T-helper 2 cell treated with Interferon-gamma antibody and Interleukin-4, amounts not matched to agents 5 μg/mL and 100 μg/mL, for 36 hours (primary cell): Measurements from ENCODE around the gene PDZRN3.

ENCODE experiments used
- DNase-seq: peaks from one replicate; pipeline ENCODE4 v3.0.0; 2021; ENCODE audit warnings: low spot score
- H3K27ac Mint-ChIP-seq: one replicate; pipeline ENCODE4 v1.8.0; 2021; ENCODE audit warnings: mild to moderate bottlenecking, mixed read lengths
- H3K27me3 Mint-ChIP-seq: one replicate; pipeline ENCODE4 v1.8.0; 2021; ENCODE audit warnings: low read depth, mixed read lengths
- H3K36me3 Mint-ChIP-seq: one replicate; pipeline ENCODE4 v1.8.0; 2021; ENCODE audit warnings: low read depth, mixed read lengths
- H3K4me1 Mint-ChIP-seq: one replicate; pipeline ENCODE4 v1.8.0; 2021; ENCODE audit warnings: low read depth, mixed read lengths
- H3K4me3 Mint-ChIP-seq: one replicate; pipeline ENCODE4 v1.8.0; 2022; ENCODE audit warnings: mild to moderate bottlenecking, moderate library complexity, mixed read lengths
- H3K9me3 Mint-ChIP-seq: one replicate; pipeline ENCODE4 v1.8.0; 2021; ENCODE audit warnings: mixed read lengths

PDZRN3 gene

DNA sequence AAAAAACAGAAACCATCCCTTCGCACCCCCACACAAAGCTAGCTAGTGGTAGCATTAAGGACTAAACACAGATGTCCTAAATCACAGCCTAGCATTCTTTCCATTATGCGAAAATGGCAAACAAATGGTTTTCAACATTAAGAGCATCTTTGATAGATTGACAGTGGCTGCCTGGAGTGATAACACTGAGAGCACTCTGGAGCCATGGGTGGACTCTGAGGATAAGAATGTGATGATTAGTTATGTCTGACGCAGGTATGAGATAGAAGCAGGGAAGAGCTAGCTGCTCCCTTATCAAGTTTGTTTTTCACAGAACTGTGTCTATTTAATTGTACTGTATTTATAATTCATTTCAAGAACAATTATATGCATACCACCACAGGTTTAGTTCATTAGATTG is 142.9 kb downstream of the PDZRN3 start:
- H3K4me3 Mint-ChIP-seq, result no peak overlapping the region
- H3K4me1 Mint-ChIP-seq, result no peaks in the 10 kb centered on the region
- DNase-seq, result no peak
- H3K36me3 Mint-ChIP-seq, result no peaks in the 10 kb centered on the region
- H3K27me3 Mint-ChIP-seq, result peaks cover 26% of the 10 kb centered on the region
- no peak overlapping the region for H3K27ac Mint-ChIP-seq
- H3K9me3 Mint-ChIP-seq, result no peaks in the 10 kb centered on the region

DNA sequence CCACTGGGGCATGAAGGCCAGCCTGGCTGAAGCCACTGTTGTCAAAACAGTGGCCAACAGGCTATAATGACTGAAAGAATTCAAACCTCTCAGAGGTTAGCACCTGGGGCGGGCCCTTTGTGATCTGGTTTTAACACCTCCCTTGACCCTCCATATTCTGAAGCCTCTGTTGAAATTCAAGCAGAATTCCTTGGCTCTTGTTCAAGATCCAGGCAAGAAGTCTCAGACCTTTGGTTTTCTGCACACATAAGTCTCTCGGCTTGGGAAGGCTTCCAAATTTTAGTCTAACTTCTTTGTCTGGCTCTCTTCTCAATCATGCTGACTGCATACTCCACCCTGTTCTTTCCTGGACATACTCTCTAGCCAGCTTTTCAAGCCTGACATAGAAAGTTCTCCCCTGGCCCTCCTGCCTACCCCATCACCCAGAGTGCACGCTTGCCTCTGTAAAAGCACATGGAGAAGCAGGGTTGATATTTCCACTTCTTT is 144.5 kb downstream of the PDZRN3 start:
- no peak overlapping the region for H3K4me3 Mint-ChIP-seq
- no peaks in the 10 kb centered on the region for H3K36me3 Mint-ChIP-seq
- H3K4me1 Mint-ChIP-seq, result no peaks in the 10 kb centered on the region
- no peak overlapping the region for H3K27ac Mint-ChIP-seq
- H3K27me3 Mint-ChIP-seq, result peaks cover 22% of the 10 kb centered on the region
- DNase-seq, result no peak
- H3K9me3 Mint-ChIP-seq, result no peaks in the 10 kb centered on the region

DNA sequence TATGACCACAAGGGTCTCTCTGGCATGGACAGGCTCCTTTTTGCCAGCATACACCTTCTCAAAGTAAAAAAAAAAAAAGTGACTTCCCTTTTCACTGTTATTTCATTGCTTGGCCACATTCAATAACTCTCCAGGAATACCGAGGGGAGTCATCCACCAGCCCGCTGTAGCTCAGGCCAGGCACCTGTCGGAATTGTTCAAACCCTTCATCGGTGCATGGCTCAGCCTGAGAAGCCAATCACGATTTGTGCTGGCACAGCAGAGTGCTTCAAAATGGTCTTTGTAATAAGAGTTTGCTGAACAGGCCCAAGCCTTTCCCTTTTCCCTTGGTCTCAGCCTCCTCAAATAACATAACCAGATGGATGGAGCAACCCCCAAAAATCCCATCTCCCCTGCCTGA is 145.4 kb downstream of the PDZRN3 start:
- H3K36me3 Mint-ChIP-seq, result no peaks in the 10 kb centered on the region
- no peak overlapping the region for H3K4me3 Mint-ChIP-seq
- no peaks in the 10 kb centered on the region for H3K9me3 Mint-ChIP-seq
- no peak overlapping the region for H3K27ac Mint-ChIP-seq
- no peaks in the 10 kb centered on the region for H3K4me1 Mint-ChIP-seq
- DNase-seq, result no peak
- H3K27me3 Mint-ChIP-seq, result peaks cover 18% of the 10 kb centered on the region

DNA sequence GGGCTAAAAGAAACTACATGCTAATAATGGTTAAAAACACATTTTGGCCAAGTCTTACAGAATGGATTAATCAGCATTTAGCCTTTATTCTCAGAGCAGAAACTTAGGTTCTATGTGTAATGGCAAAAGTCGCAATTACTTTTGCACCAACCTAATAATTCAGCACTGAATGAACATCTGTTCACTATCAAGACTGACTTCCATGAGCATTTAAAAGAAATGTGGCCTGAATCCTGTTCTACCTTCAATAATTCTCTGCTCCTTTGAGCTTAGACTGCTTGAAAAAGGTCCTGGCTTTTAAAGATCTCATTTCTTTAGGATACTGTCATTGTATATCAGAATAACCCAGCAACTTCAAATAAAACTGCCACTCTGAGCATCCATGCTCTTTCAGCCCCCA is 145.9 kb downstream of the PDZRN3 start:
- H3K4me1 Mint-ChIP-seq, result no peaks in the 10 kb centered on the region
- DNase-seq, result no peak
- H3K4me3 Mint-ChIP-seq, result no peak overlapping the region
- no peaks in the 10 kb centered on the region for H3K9me3 Mint-ChIP-seq
- H3K27ac Mint-ChIP-seq, result no peak overlapping the region
- no peaks in the 10 kb centered on the region for H3K36me3 Mint-ChIP-seq
- peaks cover 17% of the 10 kb centered on the region for H3K27me3 Mint-ChIP-seq

DNA sequence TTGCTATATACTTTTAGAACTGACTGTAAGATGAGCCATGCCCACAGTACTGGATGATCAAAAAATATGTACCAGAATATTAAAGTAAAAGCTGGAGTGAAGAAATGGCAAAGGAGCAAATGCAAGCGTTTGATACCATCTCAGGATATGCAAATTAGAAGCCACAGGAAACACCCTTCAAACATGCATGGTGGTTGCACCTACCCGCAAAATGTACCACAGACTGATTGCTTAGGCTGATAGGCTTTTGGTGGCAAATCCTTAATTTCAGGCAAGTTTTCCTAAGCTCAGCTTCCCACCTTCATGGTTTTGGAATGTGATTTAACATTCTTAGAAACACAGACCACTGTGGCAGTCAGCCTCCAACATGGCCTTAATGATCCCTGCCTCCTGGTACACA is 149.0 kb downstream of the PDZRN3 start:
- Mint-ChIP-seq H3K9me3 (no peaks in the 10 kb centered on the region), H3K36me3 (no peaks in the 10 kb centered on the region), H3K27me3 (peaks cover 9% of the 10 kb centered on the region), H3K4me1 (no peaks in the 10 kb centered on the region), H3K4me3 (no peak overlapping the region), H3K27ac (no peak overlapping the region)
- no peak for DNase-seq

DNA sequence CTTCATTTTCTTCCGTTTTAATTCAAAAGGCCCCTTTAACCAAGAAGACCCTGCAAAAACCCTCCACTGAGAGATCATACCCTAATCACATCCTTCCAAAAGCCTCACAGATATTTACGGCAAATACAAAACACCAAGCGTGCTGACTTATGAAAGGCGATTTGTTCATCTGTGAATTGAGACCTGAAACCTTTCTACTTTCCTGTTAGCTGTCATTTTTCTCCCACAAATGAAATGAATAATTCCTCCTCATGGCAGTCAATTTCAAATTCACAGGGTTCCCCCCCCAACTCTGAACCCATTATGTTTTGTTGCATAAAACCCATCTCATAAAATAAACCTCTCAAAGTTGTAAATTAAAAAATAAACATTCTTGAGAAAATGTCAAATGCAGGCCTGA is 149.6 kb downstream of the PDZRN3 start:
- H3K4me1 Mint-ChIP-seq, result no peaks in the 10 kb centered on the region
- H3K9me3 Mint-ChIP-seq, result no peaks in the 10 kb centered on the region
- DNase-seq, result no peak
- no peak overlapping the region for H3K4me3 Mint-ChIP-seq
- H3K27me3 Mint-ChIP-seq, result peaks cover 8% of the 10 kb centered on the region
- H3K36me3 Mint-ChIP-seq, result no peaks in the 10 kb centered on the region
- no peak overlapping the region for H3K27ac Mint-ChIP-seq

DNA sequence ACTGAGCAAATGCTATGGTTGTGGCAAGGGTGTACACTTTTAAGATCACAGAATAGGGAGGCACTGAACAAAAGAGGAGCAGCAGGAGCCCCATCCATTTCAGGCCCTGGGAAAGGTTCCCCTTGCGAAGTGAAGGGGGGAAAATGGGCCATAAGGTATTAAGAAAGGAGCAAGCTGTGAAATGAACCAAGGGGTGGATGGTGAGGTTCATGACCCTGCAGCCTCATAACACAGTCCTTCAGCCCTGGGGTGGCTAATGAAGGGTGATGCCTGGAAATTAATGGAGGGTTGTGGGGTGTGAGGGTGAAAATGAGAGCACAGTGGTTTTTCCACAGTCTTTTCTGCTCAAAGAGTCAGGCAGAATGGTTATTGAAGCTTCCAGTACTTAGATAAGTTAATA is 150.1 kb downstream of the PDZRN3 start:
- Mint-ChIP-seq H3K27ac (no peak overlapping the region), H3K36me3 (no peaks in the 10 kb centered on the region), H3K4me3 (no peak overlapping the region), H3K27me3 (peaks cover 8% of the 10 kb centered on the region), H3K9me3 (no peaks in the 10 kb centered on the region), H3K4me1 (no peaks in the 10 kb centered on the region)
- DNase-seq, result no peak

DNA sequence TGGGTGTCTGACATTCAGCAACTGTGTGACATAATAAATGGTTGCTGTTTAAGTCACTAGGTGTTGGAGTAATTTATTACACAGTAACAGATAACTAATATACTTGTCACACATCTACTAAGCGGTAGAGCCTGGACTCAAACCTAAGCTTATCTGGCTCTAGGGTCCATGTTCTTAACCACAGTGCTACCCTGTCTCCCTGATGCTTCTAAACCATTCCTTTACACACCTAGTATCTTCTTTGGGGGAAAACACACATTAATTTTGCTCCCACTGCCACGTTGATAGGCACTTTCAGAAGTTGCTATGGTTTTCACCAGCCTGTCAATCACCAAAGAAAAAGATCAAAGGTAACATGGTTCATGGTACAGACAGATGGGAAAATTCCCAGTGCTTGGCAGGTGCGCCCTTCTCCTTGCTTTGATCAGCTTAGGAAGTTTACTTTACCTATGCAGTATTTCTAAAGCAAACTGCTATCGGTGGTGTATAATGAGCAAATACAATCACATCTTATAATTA is 150.8 kb downstream of the PDZRN3 start:
- Mint-ChIP-seq H3K4me1 (no peaks in the 10 kb centered on the region), H3K4me3 (no peak overlapping the region), H3K27me3 (peaks cover 5% of the 10 kb centered on the region), H3K27ac (no peak overlapping the region), H3K9me3 (no peaks in the 10 kb centered on the region), H3K36me3 (no peaks in the 10 kb centered on the region)
- DNase-seq, result no peak

DNA sequence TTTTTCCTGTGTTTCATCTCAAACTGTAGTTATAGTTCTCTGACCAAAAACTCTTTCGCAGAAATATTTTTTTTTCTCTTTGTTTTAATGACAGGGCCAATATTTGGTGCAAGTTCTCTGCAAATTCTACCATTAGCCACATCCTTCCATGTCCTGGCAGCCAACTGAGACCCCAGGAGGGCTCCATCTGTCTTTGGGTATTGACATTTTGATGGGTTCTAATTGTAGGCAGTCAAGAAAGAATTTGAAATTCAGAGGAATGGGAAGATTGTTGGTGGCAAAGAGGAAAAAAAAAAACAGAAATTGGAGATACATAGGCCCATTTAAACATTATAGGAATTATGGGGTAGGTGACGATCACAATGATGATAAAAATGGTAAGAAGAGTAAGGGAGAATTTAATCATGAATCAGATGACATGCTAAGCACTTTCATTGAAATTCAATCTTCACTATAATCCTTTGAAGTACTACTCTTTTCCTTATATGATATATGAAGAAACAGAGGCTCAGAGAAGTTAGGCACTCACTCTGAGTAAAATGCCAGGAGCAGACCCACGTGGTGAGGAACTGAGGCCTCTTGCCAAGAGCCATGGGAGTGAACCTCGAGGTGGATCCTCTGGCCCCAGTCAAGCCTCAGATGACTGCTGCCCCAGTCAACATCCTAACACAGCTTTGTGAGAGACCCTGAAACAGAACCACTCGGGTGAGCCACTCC is 151.4 kb downstream of the PDZRN3 start:
- H3K27ac Mint-ChIP-seq, result no peak overlapping the region
- H3K27me3 Mint-ChIP-seq, result peaks cover 5% of the 10 kb centered on the region
- H3K36me3 Mint-ChIP-seq, result no peaks in the 10 kb centered on the region
- no peaks in the 10 kb centered on the region for H3K4me1 Mint-ChIP-seq
- no peaks in the 10 kb centered on the region for H3K9me3 Mint-ChIP-seq
- no peak for DNase-seq
- H3K4me3 Mint-ChIP-seq, result no peak overlapping the region

DNA sequence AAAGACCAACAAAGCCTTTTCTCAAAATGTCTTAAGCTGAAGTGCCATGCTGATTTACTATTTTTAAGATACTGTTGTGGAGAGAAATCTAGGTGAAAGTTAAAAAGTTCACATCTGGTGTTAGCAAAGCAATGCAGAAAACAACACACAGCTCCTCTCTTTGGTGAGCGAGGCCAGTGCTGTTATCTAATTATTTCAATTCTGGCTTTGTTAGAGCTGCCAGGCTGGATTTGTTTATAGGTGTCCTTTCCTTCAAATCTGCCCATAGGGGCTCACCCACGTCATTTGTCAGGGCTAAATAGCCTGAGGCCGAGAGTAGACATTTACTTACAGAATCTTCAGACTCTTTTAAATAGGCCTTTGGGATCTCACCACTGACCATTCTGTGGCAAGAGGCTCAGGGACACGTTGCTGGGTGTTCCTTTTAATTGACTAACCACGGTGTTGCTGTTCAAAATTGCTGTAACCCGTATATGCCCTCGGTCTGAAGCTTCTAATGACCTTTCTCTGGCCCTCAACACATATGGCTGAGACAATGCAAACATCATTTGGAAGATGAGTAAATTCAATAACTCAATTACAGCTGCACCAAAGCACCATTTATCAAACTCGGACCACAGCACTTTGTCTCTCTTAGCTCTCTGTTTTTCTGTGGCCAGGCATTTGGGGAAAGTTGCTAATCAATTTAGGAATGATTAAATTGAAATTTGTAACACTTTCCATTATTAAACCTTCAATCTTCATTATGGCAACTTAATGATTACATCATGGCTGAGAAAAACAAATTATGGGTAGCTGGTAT is 152.6 kb downstream of the PDZRN3 start:
- Mint-ChIP-seq H3K27me3 (peaks cover 5% of the 10 kb centered on the region), H3K4me1 (no peaks in the 10 kb centered on the region), H3K36me3 (no peaks in the 10 kb centered on the region), H3K27ac (no peak overlapping the region), H3K4me3 (no peak overlapping the region), H3K9me3 (no peaks in the 10 kb centered on the region)
- no peak for DNase-seq

DNA sequence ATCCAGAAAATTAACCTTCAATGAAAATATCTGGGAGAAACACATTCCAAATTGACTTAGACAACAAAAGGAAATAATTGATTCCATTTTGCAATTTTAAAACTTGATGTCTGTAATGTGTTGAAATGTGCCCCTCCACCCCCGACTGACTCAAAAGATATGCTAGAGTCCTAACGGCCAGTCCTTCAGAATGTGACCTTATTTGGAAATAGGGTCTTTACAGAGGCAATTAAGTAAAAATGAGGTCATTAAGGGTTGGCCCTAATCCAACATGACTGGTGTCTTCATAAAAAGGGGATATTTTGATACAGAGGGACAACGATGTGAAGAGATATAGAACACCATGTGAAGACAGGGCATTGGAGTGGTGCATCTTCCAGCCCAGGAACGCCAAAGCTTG is 153.9 kb downstream of the PDZRN3 start:
- Mint-ChIP-seq H3K9me3 (no peaks in the 10 kb centered on the region), H3K27me3 (peaks cover 5% of the 10 kb centered on the region), H3K27ac (no peak overlapping the region), H3K4me3 (no peak overlapping the region), H3K4me1 (no peaks in the 10 kb centered on the region), H3K36me3 (no peaks in the 10 kb centered on the region)
- no peak for DNase-seq

DNA sequence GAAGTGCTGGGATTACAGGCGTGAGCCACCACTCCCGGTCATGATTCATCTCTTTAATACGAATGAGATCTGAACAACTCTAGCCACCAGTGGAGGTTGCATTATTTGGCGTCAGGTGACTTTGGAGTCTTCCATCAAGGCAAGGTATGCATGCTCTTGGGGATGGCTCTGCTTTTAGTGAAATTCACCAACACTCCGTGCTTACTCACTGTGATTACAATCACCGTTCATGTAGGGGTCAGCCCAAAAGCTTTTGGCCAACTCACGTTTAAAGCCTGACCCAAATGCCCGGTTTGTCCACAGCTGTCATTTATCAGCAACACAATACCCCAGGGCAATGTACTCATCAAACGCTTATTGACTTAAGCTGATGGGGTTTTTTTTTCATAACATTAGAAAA is 155.4 kb downstream of the PDZRN3 start:
- H3K36me3 Mint-ChIP-seq, result no peaks in the 10 kb centered on the region
- no peak for DNase-seq
- H3K27ac Mint-ChIP-seq, result no peak overlapping the region
- no peaks in the 10 kb centered on the region for H3K4me1 Mint-ChIP-seq
- no peaks in the 10 kb centered on the region for H3K9me3 Mint-ChIP-seq
- peaks cover 8% of the 10 kb centered on the region for H3K27me3 Mint-ChIP-seq
- no peak overlapping the region for H3K4me3 Mint-ChIP-seq

DNA sequence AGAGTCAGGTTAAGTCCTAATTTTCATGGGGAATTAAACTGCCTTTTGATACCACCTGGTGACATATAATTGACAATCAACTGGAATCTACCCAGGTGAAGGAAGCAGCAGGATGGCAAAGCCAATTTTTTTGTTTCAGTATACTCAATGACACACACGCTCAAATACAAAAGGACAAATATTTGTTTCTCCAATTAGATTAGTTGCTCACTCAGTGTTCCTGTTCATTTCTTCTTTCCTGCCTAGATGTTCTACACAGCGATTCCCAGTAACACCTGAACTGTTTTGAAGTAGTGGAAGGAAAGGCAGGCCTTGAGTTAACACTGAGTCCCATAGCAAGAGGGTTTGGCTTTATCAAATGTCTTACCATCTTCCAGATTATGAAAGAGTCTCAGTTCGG is 157.5 kb downstream of the PDZRN3 start:
- DNase-seq, result no peak
- Mint-ChIP-seq H3K4me1 (no peaks in the 10 kb centered on the region), H3K36me3 (no peaks in the 10 kb centered on the region), H3K27ac (no peak overlapping the region), H3K27me3 (peaks cover 2% of the 10 kb centered on the region), H3K9me3 (no peaks in the 10 kb centered on the region), H3K4me3 (no peak overlapping the region)

DNA sequence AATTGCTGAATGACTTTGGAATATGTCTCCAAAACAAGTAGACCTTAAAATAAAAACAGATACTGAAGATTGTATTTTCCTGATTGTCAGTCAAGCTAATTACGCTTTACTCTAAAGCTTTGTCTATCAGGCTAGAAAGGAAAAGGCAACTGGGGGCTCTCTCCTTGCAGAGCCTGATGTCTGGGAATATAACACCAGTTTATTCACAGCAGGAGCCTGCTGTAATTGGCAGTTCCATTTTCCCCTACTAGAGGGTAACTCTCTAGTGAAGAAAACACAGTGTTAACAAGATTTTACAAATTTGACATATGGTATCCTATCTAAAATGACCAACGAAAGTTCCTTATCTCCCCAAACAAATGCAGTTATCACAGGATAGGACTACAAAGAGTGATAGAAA is 158.8 kb downstream of the PDZRN3 start:
- Mint-ChIP-seq H3K4me1 (no peaks in the 10 kb centered on the region), H3K9me3 (no peaks in the 10 kb centered on the region), H3K27me3 (peaks cover 2% of the 10 kb centered on the region), H3K27ac (no peak overlapping the region), H3K4me3 (no peak overlapping the region), H3K36me3 (no peaks in the 10 kb centered on the region)
- DNase-seq, result no peak
